ENCODE data around the gene TGFBR3.

- TF ChIP-seq GABPA (IDR thresholded peaks at IDR 0.05; ENCODE audit: borderline replicate concordance, insufficient read depth, low read length) (no peak), POLR2AphosphoS5 (IDR thresholded peaks at IDR 0.05; ENCODE audit: low read depth, low read length) (no peak), TAF1 (IDR thresholded peaks at IDR 0.05; ENCODE audit: low read depth, low read length) (no peak), CTCF (IDR thresholded peaks at IDR 0.05; ENCODE audit: control extremely low read depth in 1 of 3, insufficient read depth in 1 of 3, low read depth in 1 of 3, low read length in 3 of 3) (no peak), TAF7 (optimal IDR thresholded peaks at IDR 0.05; ENCODE audit: borderline replicate concordance, low read depth, low read length) (no peak)
These were observed 198.5 kb downstream of the TGFBR3 start for GRCh38 chr1:91687452-91687851.

Measured in H1 (cell line).